Measurements from ENCODE around the gene ANKS1A.

The ANKS1A gene

DNA sequence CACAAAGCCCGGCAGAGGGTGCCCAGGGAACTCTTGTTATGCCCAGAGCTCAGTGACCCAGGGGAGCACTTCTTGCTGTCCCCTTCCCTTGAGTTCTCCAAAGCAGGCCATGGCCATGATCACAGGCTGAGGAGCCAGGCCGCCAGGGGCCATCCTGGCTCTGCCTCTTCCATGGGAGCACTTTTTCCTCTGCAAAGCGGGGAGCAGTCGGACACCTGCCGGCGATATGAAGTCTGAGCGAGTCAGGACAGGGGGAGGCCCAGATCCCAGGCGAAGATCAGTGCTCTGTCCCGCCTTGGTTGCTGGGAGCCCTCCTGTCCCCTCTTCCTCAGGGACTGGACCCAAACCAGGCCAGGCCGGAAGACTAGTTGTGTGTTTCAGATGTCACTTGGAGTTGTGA lies 184.2 kb downstream of the ANKS1A start:
- Histone ChIP-seq H3K4me1 (ENCODE audit: control insufficient read depth, low read length) (no peaks in the 10 kb centered on the region), H3K27ac (ENCODE audit: low read depth, low read length) (no peak overlapping the region), H4K20me1 (ENCODE audit: control insufficient read depth, insufficient read depth, low read depth, low read length) (no peaks in the 10 kb centered on the region), H3K4me3 (ENCODE audit: low read length) (no peak overlapping the region), H3K79me2 (ENCODE audit: control insufficient read depth, low read length) (no peaks in the 10 kb centered on the region), H3K36me3 (ENCODE audit: control insufficient read depth, low read length) (no peaks in the 10 kb centered on the region), H3K27me3 (ENCODE audit: control insufficient read depth, low read length) (no peaks in the 10 kb centered on the region), H3K9me3 (ENCODE audit: control insufficient read depth, insufficient read depth, low read length) (no peaks in the 10 kb centered on the region), H3K9me2 (replicated peaks; ENCODE audit: control insufficient read depth, low read length) (no peaks in the 10 kb centered on the region), H3K4me2 (ENCODE audit: low read length) (no peak overlapping the region), H3F3A (ENCODE audit: control insufficient read depth, insufficient read depth) (no peaks in the 10 kb centered on the region)
- TF ChIP-seq, protein P1, sequence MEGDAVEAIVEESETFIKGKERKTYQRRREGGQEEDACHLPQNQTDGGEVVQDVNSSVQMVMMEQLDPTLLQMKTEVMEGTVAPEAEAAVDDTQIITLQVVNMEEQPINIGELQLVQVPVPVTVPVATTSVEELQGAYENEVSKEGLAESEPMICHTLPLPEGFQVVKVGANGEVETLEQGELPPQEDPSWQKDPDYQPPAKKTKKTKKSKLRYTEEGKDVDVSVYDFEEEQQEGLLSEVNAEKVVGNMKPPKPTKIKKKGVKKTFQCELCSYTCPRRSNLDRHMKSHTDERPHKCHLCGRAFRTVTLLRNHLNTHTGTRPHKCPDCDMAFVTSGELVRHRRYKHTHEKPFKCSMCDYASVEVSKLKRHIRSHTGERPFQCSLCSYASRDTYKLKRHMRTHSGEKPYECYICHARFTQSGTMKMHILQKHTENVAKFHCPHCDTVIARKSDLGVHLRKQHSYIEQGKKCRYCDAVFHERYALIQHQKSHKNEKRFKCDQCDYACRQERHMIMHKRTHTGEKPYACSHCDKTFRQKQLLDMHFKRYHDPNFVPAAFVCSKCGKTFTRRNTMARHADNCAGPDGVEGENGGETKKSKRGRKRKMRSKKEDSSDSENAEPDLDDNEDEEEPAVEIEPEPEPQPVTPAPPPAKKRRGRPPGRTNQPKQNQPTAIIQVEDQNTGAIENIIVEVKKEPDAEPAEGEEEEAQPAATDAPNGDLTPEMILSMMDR (IDR thresholded peaks at IDR 0.05; ENCODE audit: low read depth, low read length, poor library complexity, severe bottlenecking) = no peak
- no peak for TF ChIP-seq EZH2phosphoT487 (IDR thresholded peaks at IDR 0.05; ENCODE audit: borderline replicate concordance, low read length)

DNA sequence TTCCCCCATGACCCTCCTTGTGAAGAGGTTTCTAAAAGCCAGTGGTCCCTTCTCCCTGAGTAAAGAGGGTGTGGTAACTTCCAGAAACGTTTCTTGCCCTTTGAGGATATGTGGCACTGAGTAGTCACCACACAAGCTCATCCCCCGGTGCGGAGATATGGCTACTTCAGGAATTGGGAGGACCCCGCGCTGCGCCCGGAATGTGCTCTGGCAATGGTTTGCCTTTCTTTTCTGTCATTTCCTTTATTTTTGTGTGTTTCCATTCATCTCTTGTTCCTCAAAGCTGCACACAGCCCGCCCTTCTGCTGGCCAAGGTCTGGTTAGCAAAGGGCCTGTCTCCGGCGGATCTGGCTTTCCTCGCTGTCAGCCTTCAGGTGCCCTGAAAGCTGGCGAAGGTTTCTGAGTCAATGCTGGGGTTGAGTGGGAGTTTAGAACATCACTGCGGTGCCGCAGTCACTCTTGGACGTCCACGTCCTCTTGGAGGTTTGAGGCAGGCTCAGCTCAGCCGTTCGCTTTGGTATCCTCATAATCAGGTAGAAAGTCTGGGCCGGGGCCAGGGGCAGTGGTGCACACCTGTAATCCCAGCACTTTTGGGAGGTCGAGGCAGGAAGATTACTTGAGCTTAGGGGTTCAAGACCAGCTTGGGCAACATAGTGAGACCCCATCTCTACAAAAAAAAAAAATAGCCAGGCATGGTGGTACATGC lies 184.9 kb downstream of the ANKS1A start:
- Histone ChIP-seq H3F3A (ENCODE audit: control insufficient read depth, insufficient read depth) (no peaks in the 10 kb centered on the region), H3K4me1 (ENCODE audit: control insufficient read depth, low read length) (no peaks in the 10 kb centered on the region), H3K27me3 (ENCODE audit: control insufficient read depth, low read length) (no peaks in the 10 kb centered on the region), H3K4me3 (ENCODE audit: low read length) (no peak overlapping the region), H3K36me3 (ENCODE audit: control insufficient read depth, low read length) (no peaks in the 10 kb centered on the region), H3K9me3 (ENCODE audit: control insufficient read depth, insufficient read depth, low read length) (no peaks in the 10 kb centered on the region), H3K27ac (ENCODE audit: low read depth, low read length) (no peak overlapping the region), H3K79me2 (ENCODE audit: control insufficient read depth, low read length) (no peaks in the 10 kb centered on the region), H3K9me2 (replicated peaks; ENCODE audit: control insufficient read depth, low read length) (no peaks in the 10 kb centered on the region), H3K4me2 (ENCODE audit: low read length) (no peak overlapping the region), H4K20me1 (ENCODE audit: control insufficient read depth, insufficient read depth, low read depth, low read length) (no peaks in the 10 kb centered on the region)
- TF ChIP-seq, protein P1 (IDR thresholded peaks at IDR 0.05; ENCODE audit: low read depth, low read length, poor library complexity, severe bottlenecking) = no peak
- TF ChIP-seq EZH2phosphoT487 (IDR thresholded peaks at IDR 0.05; ENCODE audit: borderline replicate concordance, low read length) = no peak

GRCh38 chr6:35076997-35077712 lies 188.1 kb downstream of the ANKS1A start:
- Histone ChIP-seq H4K20me1 (ENCODE audit: control insufficient read depth, insufficient read depth, low read depth, low read length) (no peaks in the 10 kb centered on the region), H3K27me3 (ENCODE audit: control insufficient read depth, low read length) (no peaks in the 10 kb centered on the region), H3K9me3 (ENCODE audit: control insufficient read depth, insufficient read depth, low read length) (no peaks in the 10 kb centered on the region), H3K27ac (ENCODE audit: low read depth, low read length) (no peak overlapping the region), H3K4me3 (ENCODE audit: low read length) (no peak overlapping the region), H3K4me1 (ENCODE audit: control insufficient read depth, low read length) (no peaks in the 10 kb centered on the region), H3F3A (ENCODE audit: control insufficient read depth, insufficient read depth) (no peaks in the 10 kb centered on the region), H3K79me2 (ENCODE audit: control insufficient read depth, low read length) (no peaks in the 10 kb centered on the region), H3K36me3 (ENCODE audit: control insufficient read depth, low read length) (no peaks in the 10 kb centered on the region), H3K4me2 (ENCODE audit: low read length) (no peak overlapping the region), H3K9me2 (replicated peaks; ENCODE audit: control insufficient read depth, low read length) (no peaks in the 10 kb centered on the region)
- TF ChIP-seq, protein P1 (IDR thresholded peaks at IDR 0.05; ENCODE audit: low read depth, low read length, poor library complexity, severe bottlenecking) = no peak
- no peak for TF ChIP-seq EZH2phosphoT487 (IDR thresholded peaks at IDR 0.05; ENCODE audit: borderline replicate concordance, low read length)
